GM12878 (cell line): ENCODE measurements around the gene ADCY7.
"Not testable (repeated sequence)": the region's sequence is repeated elsewhere in the genome, so short reads cannot be mapped to it uniquely, and the experiment has no call there.

Experiments used
- ATF3 ChIP-seq: IDR thresholded peaks from 2 replicates; pipeline ENCODE4 v1.6.1; 2011; ENCODE audit warnings: low read depth, mild to moderate bottlenecking, low read length, moderate library complexity, borderline replicate concordance; ENCODE audit errors: extremely low read depth
- BCLAF1 ChIP-seq: fragments of 450-650 bp; IDR thresholded peaks from 2 replicates; pipeline ENCODE4 v1.6.1; 2017; ENCODE audit warnings: antibody characterized with exemption, mild to moderate bottlenecking, moderate library complexity
- CTCF ChIP-seq, 3 experiments: IDR thresholded peaks in 2 of 3; conservative IDR thresholded peaks in 1 of 3; 2 replicates each; pipeline ENCODE4 v1.5.1; 2011; ENCODE audit warnings: low read depth in 3 of 3, low read length in 3 of 3, mild to moderate bottlenecking in 3 of 3, control low read depth in 2 of 3, moderate library complexity in 2 of 3, inconsistent platforms in 1 of 3, mixed read lengths in 1 of 3; ENCODE audit not compliant: control insufficient read depth in 2 of 3, insufficient read depth in 1 of 3; ENCODE audit errors: extremely low read depth in 1 of 3
- HSF1 ChIP-seq: fragments of 150-350 bp; IDR thresholded peaks from 2 replicates; pipeline ENCODE4 v1.6.1; 2014; ENCODE audit warnings: mild to moderate bottlenecking, low read depth, low read length
- KDM1A ChIP-seq: fragments of 200-600 bp; sonication (generic); IDR thresholded peaks from 2 replicates; pipeline ENCODE4 v1.6.1; 2016; ENCODE audit warnings: borderline replicate concordance
- POLR2A ChIP-seq: IDR thresholded peaks from 2 replicates; pipeline ENCODE4 v1.6.1; 2011; ENCODE audit warnings: low read depth, mild to moderate bottlenecking, low read length
- RAD21 ChIP-seq: IDR thresholded peaks from 2 replicates; pipeline ENCODE4 v1.6.1; 2011; ENCODE audit warnings: mild to moderate bottlenecking, low read depth, low read length, moderate library complexity; ENCODE audit not compliant: insufficient read depth
- TAF1 ChIP-seq: IDR thresholded peaks from 2 replicates; pipeline ENCODE4 v1.6.1; 2011; ENCODE audit warnings: mild to moderate bottlenecking, low read depth, low read length, borderline replicate concordance

GRCh38 chr16:50243024-50243423 lies 23.3 kb upstream of the ADCY7 start:
- TF ChIP-seq RAD21; BCLAF1; KDM1A; ATF3; POLR2A; HSF1; CTCF (IDR thresholded peaks at IDR 0.05 in 2 of 3, conservative IDR thresholded peaks at IDR 0.05 in 1 of 3; ENCODE audit: control insufficient read depth in 2 of 3, extremely low read depth in 1 of 3, insufficient read depth in 1 of 3, low read depth in 3 of 3, low read length in 3 of 3); TAF1: not testable (repeated sequence)
